Astrocyte (in vitro differentiated cells and primary cell): ENCODE results near the gene CD244. TPM values are rescaled to one million over a fixed set of nuclear protein-coding genes. Genes with fewer than 3 reads are reported as not detected.

Experiments used
- DNase-seq: peaks from one replicate; pipeline ENCODE4 v3.0.0-alpha.2; 2010; ENCODE audit warnings: low read depth
- FAIRE-seq: peaks from 2 replicates; lab custom pipeline; 2011; peaks lifted over from hg19 to GRCh38; lab: Jason Lieb, UNC
- H2AFZ ChIP-seq: 2 replicates; pipeline ENCODE4 v1.6.0; 2012; ENCODE audit warnings: low read depth, low read length, inconsistent platforms
- H3K27ac ChIP-seq: 2 replicates; pipeline ENCODE4 v1.5.1; 2011; ENCODE audit warnings: low read depth, low read length, inconsistent platforms
- H3K27me3 ChIP-seq: 2 replicates; pipeline ENCODE4 v1.6.0; 2011; ENCODE audit warnings: low read length, inconsistent platforms; ENCODE audit not compliant: insufficient read depth
- H3K36me3 ChIP-seq: 2 replicates; pipeline ENCODE4 v1.5.1; 2011; ENCODE audit warnings: low read length, inconsistent platforms; ENCODE audit not compliant: insufficient read depth
- H3K4me1 ChIP-seq: 2 replicates; pipeline ENCODE4 v1.5.1; 2011; ENCODE audit warnings: low read length, inconsistent platforms; ENCODE audit not compliant: insufficient read depth
- H3K4me2 ChIP-seq: 2 replicates; pipeline ENCODE4 v1.6.0; 2012; ENCODE audit warnings: low read length, inconsistent platforms
- H3K4me3 ChIP-seq: 2 replicates; pipeline ENCODE4 v1.5.1; 2011; ENCODE audit warnings: low read depth, mild to moderate bottlenecking, low read length, inconsistent platforms; ENCODE audit not compliant: insufficient read depth
- H3K79me2 ChIP-seq: 2 replicates; pipeline ENCODE4 v1.6.0; 2012; ENCODE audit warnings: mild to moderate bottlenecking, low read length, inconsistent platforms; ENCODE audit not compliant: insufficient read depth
- H3K9ac ChIP-seq: 2 replicates; pipeline ENCODE4 v1.6.0; 2012; ENCODE audit warnings: mild to moderate bottlenecking, low read length, inconsistent platforms
- H3K9me3 ChIP-seq: 2 replicates; pipeline ENCODE4 v1.5.1; 2012; ENCODE audit warnings: low read depth, mild to moderate bottlenecking, low read length, inconsistent platforms; ENCODE audit not compliant: insufficient read depth
- H4K20me1 ChIP-seq: 2 replicates; pipeline ENCODE4 v1.6.0; 2012; ENCODE audit warnings: low read length, inconsistent platforms; ENCODE audit not compliant: insufficient read depth
- H3K27ac Mint-ChIP-seq: one replicate; pipeline ENCODE4 v1.8.0; 2021; ENCODE audit warnings: mild to moderate bottlenecking, mixed read lengths; ENCODE audit not compliant: unreplicated experiment
- H3K27me3 Mint-ChIP-seq: one replicate; pipeline ENCODE4 v1.8.0; 2021; ENCODE audit warnings: low read depth, mixed read lengths; ENCODE audit not compliant: unreplicated experiment
- H3K36me3 Mint-ChIP-seq: one replicate; pipeline ENCODE4 v1.8.0; 2021; ENCODE audit warnings: low read depth, mixed read lengths; ENCODE audit not compliant: unreplicated experiment
- H3K4me1 Mint-ChIP-seq: one replicate; pipeline ENCODE4 v1.8.0; 2021; ENCODE audit warnings: low read depth, mixed read lengths; ENCODE audit not compliant: unreplicated experiment
- H3K4me3 Mint-ChIP-seq: one replicate; pipeline ENCODE4 v1.8.0; 2021; ENCODE audit warnings: mild to moderate bottlenecking, moderate library complexity, mixed read lengths; ENCODE audit not compliant: unreplicated experiment
- H3K9me3 Mint-ChIP-seq: one replicate; pipeline ENCODE4 v1.8.0; 2021; ENCODE audit warnings: mild to moderate bottlenecking, mixed read lengths; ENCODE audit not compliant: unreplicated experiment
- EZH2 ChIP-seq: IDR thresholded peaks from 2 replicates; pipeline ENCODE4 v1.6.1; 2012; ENCODE audit warnings: mild to moderate bottlenecking, low read length, inconsistent platforms; ENCODE audit not compliant: insufficient read depth
- total RNA-seq: library from RNA; stranded (reverse); gene quantifications from 2 replicates; pipeline ENCODE4 v1.2.1, GENCODE V29; 2021
- TF ChIP-seq, protein P1 (sequence below): IDR thresholded peaks from 2 replicates; pipeline ENCODE4 v1.5.1; 2011; ENCODE audit warnings: low read depth, mild to moderate bottlenecking, inconsistent platforms, low read length, moderate library complexity; ENCODE audit not compliant: insufficient read depth

CD244 gene
- total RNA-seq, 1 donor from 2014 or later, result not detected

DNA sequence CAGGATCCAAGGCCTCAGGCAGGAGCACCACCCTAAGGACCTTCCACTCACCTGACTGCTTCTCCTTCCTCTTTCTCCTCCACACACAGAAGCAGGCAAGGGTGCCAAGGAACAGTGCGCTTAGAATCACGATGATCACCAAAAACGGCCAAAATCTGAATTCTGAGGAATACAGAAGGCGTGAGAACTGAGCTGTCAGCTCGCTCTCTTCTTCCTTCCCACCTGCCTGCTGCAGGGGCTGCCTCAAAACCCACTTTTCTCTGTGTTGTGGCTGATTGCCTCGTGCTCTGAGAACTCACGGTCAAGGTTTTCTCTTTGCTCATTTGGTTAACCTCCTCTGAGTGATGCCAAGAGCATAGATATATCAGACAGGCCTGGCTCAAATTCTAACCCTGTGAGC, 23.8 kb downstream of the CD244 start:
- H3K27ac Mint-ChIP-seq, result no peak overlapping the region
- H3K4me1 ChIP-seq, result peaks cover 3% of the 10 kb centered on the region

DNA sequence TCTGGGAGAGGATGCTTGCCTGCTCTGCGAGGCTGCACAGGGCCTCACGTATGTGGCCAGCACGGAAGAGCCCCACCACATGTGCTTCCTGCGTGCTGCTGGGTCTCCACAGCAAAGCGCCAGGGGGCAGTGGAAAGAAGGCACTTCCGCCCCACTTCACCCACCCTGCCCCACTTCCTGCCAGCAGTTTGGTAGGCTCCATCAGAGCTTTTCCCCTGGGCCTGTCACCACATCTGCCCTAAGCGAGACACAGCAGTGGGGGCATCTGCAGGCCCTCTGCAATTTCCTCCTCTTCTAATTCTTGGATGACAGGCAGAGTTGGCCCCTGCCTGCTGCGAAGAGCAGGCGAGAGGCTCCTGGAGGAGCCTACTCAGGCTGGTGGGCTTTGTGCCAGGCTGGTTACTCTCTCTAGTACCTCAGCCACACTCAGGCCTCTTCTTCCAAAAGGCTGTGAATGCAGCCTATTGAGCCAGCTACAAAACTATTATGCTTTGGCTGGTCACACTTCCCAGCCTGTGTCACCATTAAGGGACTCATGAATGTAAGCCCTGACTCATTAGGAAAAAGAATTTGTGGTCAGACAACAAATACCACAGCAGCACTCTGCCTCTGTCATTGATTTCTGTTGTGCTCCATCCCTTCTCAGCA, 25.0 kb downstream of the CD244 start:
- no peak overlapping the region for H2AFZ ChIP-seq
- peaks cover 3% of the 10 kb centered on the region for H3K4me1 ChIP-seq
- peaks cover 3% of the 10 kb centered on the region for H3K4me1 Mint-ChIP-seq
- H3K9me3 Mint-ChIP-seq, result no peaks in the 10 kb centered on the region
- TF ChIP-seq, protein P1, sequence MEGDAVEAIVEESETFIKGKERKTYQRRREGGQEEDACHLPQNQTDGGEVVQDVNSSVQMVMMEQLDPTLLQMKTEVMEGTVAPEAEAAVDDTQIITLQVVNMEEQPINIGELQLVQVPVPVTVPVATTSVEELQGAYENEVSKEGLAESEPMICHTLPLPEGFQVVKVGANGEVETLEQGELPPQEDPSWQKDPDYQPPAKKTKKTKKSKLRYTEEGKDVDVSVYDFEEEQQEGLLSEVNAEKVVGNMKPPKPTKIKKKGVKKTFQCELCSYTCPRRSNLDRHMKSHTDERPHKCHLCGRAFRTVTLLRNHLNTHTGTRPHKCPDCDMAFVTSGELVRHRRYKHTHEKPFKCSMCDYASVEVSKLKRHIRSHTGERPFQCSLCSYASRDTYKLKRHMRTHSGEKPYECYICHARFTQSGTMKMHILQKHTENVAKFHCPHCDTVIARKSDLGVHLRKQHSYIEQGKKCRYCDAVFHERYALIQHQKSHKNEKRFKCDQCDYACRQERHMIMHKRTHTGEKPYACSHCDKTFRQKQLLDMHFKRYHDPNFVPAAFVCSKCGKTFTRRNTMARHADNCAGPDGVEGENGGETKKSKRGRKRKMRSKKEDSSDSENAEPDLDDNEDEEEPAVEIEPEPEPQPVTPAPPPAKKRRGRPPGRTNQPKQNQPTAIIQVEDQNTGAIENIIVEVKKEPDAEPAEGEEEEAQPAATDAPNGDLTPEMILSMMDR, result no peak
- no peak for TF ChIP-seq EZH2
- FAIRE-seq (no peak), DNase-seq (peak; percentile 6)
- peaks cover 38% of the 10 kb centered on the region for H3K27me3 Mint-ChIP-seq
- H3K27me3 ChIP-seq, result no peaks in the 10 kb centered on the region
- H3K27ac Mint-ChIP-seq, result peak overlapping the region; percentile 56
- H3K4me3 ChIP-seq, result no peak overlapping the region
- H3K36me3 Mint-ChIP-seq, result no peaks in the 10 kb centered on the region
- H3K27ac ChIP-seq, result no peak overlapping the region
- H3K4me2 ChIP-seq, result no peak overlapping the region
- H3K4me3 Mint-ChIP-seq, result no peak overlapping the region
- no peaks in the 10 kb centered on the region for H3K79me2 ChIP-seq
- no peaks in the 10 kb centered on the region for H4K20me1 ChIP-seq
- H3K9ac ChIP-seq, result no peak overlapping the region
- H3K9me3 ChIP-seq, result no peaks in the 10 kb centered on the region
- no peaks in the 10 kb centered on the region for H3K36me3 ChIP-seq

More for the DNA sequence above, 23.8 kb downstream of the CD244 start:
- no peaks in the 10 kb centered on the region for H3K9me3 Mint-ChIP-seq
- H4K20me1 ChIP-seq, result no peaks in the 10 kb centered on the region
- H3K36me3 Mint-ChIP-seq, result no peaks in the 10 kb centered on the region
- peaks cover 38% of the 10 kb centered on the region for H3K27me3 Mint-ChIP-seq
- H3K27ac ChIP-seq, result no peak overlapping the region
- no peaks in the 10 kb centered on the region for H3K36me3 ChIP-seq
- H2AFZ ChIP-seq, result no peak overlapping the region
- H3K4me2 ChIP-seq, result no peak overlapping the region
- no peaks in the 10 kb centered on the region for H3K27me3 ChIP-seq
- no peaks in the 10 kb centered on the region for H3K9me3 ChIP-seq
- no peak overlapping the region for H3K9ac ChIP-seq
- no peak overlapping the region for H3K4me3 ChIP-seq
- H3K4me1 Mint-ChIP-seq, result peaks cover 3% of the 10 kb centered on the region
- no peak overlapping the region for H3K4me3 Mint-ChIP-seq
- DNase-seq, result no peak
- no peaks in the 10 kb centered on the region for H3K79me2 ChIP-seq
- TF ChIP-seq, protein P1, result no peak
- no peak for TF ChIP-seq EZH2
- FAIRE-seq, result no peak

DNA sequence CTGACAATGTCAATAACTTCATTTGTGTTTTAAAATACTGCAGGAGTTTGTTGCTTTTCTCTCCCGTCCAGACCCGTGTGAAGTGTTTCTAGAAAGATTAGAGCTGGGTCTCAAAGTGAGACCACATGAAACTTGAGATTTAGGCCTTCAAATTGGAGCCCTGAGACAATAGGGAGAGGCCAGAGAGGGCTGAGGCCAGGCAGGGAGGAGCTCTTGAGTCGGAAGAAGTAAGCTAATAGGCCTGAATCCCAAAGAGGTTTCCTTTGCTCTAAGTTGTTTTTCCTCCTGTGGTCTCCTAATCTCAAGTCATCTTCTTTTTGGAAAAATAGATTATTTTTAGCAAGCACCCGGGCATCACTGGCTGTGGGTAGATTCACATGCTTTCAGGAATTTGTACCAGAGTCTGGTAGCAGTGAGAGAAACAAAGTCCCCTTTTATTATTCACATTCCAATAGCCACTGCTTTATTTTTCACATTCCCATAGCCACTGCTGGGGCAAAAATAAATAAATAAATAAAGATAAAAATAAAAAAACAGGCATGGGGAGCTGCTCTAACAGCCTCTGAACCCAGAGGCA, 25.6 kb downstream of the CD244 start:
- H3K4me2 ChIP-seq, result no peak overlapping the region
- H3K27me3 ChIP-seq, result no peaks in the 10 kb centered on the region
- no peak overlapping the region for H3K27ac ChIP-seq
- peaks cover 3% of the 10 kb centered on the region for H3K4me1 ChIP-seq
- Mint-ChIP-seq H3K4me3 (no peak overlapping the region), H3K36me3 (no peaks in the 10 kb centered on the region), H3K27ac (no peak overlapping the region), H3K4me1 (peaks cover 3% of the 10 kb centered on the region), H3K9me3 (no peaks in the 10 kb centered on the region), H3K27me3 (peaks cover 34% of the 10 kb centered on the region)
- H3K9ac ChIP-seq, result no peak overlapping the region
- H4K20me1 ChIP-seq, result no peaks in the 10 kb centered on the region
- H3K9me3 ChIP-seq, result no peaks in the 10 kb centered on the region
- no peaks in the 10 kb centered on the region for H3K36me3 ChIP-seq
- no peak for TF ChIP-seq EZH2
- TF ChIP-seq, protein P1, result no peak
- H3K79me2 ChIP-seq, result no peaks in the 10 kb centered on the region
- H3K4me3 ChIP-seq, result no peak overlapping the region
- DNase-seq (no peak), FAIRE-seq (no peak)
- H2AFZ ChIP-seq, result no peak overlapping the region
